T-helper 1 cell treated with Interleukin-12 subunit alpha and Interleukin-12 subunit beta and Interleukin-4 antibody, amounts not matched to agents 30 ng/mL and 1 ng/mL, for 36 hours (primary cell): ENCODE measurements around the gene SNAP23. TPM values are rescaled to one million over a fixed set of nuclear protein-coding genes. Genes with fewer than 3 reads are reported as not detected.

ENCODE experiments used
- intact Hi-C: fragments of 100-400 bp; cut with micrococcal nuclease; formaldehyde crosslinking; loops from one replicate; pipeline ENCODE4 v1.15.1; 2024
- total RNA-seq: library from RNA; stranded (reverse); gene quantifications from 2 replicates; pipeline ENCODE4 v1.2.3, GENCODE V29; 2022

SNAP23 gene
- total RNA-seq, 1 donor from 2014 or later = 72.3 TPM

- intact Hi-C loops = loop anchor here (2.0 to 10.0 kb wide), 5 partner anchors 427 to 1791 kb away; partner anchors contain the start of genes GOLM2, MGA, PDIA3 and TTBK2
These were observed 1.8 kb upstream of the SNAP23 start for GRCh38 chr15:42493679-42494078.

DNA sequence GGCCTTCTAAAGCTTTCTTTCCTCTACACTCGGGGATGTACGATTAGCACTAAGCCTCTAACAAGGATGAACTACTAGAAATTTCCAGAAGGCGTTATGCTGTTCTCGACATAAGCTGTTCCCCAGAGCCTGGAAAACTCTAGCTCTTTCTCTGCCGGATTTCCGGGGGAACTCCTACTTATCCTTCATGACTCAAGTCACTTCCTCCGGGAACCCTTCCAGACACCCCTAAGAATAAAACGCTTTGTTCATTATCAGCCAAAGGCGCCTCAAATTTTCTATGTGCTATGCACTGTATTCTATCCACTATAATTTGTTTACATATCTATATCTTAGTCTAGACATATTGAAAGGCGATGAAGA lies 455 bp upstream of the SNAP23 start:
- intact Hi-C loops = loop anchor here (1.0 to 10.0 kb wide), 9 partner anchors 53 to 1790 kb away; partner anchors contain the start of genes GANC, GOLM2, HAUS2 and LRRC57

GRCh38 chr15:42498212-42499068 lies 3.0 kb downstream of the SNAP23 start:
- intact Hi-C loops = loop anchor here (10.0 kb wide), 3 partner anchors 606 to 1786 kb away; partner anchors contain the start of genes GOLM2, PDIA3 and UBR1

GRCh38 chr15:42499858-42500609 lies 4.6 kb downstream of the SNAP23 start:
- intact Hi-C loops = loop anchor here (10.0 kb wide), 3 partner anchors 605 to 1785 kb away; partner anchors contain the start of genes GOLM2, PDIA3 and UBR1

DNA sequence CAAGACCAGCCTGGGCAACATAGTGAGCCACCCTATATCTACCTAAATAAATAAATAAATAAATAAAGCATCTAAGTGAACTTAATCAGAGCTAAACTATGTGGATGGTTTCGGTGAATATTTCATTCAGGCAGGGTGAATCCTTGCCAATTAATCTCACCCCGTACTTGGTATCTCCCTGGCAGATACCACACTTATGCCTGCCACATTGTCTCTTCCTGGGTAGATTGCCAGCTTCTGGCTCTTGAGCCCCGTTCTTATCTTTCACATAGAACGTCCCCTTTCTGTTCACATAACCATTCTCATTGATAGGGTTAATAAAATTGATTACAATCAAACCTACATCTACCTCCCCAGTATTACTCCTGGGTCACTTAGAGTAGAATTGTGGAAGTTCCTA lies 7.0 kb downstream of the SNAP23 start:
- intact Hi-C loops = no loop called here

DNA sequence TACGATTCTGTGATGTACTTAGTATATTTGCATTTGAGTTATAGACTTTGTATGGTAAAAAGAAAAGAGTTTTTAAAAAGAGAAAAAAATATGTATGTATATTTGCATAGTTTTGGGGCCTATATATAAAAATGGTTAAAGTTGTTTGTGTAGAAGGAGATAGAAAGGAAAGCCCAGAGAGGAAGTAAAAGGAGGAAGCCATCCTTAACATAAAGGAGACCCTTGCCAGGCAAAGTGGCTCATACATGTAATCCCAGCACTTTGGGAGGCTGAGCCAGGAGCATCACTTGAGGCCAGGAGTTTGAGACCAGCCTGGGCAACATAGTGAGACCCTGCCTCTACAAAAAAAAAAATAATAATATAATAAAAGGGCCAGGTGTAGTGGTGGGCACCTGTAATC lies 8.4 kb downstream of the SNAP23 start:
- intact Hi-C loops = no loop called here

DNA sequence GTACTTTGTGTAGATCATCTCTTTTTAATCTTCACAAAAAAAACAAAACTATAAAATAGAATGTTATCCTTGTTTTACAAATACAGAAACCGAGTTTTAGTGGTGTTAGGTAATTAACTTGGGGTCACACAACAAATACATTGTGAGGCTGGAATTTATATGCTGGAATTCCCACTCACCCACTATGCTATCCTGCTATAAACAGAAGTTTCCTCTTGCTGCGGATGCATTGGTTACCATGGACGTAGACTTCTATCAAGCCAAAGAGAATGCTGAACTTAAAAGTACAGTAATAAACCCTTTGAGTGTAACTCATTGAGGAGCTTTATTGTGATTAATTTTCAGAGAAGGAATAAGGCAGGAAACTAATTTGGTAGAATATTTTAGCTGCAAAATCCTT lies 9.2 kb downstream of the SNAP23 start:
- intact Hi-C loops = no loop called here

DNA sequence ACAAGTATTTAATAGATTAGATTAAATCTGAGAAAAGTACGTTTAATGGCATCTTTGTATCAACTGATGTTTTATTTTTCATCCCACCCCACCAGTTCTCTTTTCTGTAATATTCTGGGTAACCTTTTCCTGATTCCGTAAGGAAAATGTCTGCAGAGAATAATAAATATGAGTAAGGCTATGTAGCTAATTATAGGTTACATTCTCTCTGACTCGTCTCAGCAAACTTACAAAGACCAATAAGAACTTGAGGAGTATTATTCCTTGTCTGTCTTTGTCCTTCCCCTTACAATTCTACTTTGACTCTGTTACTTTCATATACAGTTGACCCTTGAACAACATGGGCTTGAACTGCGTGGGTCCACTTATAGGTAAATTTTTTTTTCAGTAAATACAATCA lies 12.1 kb downstream of the SNAP23 start:
- intact Hi-C loops = no loop called here

DNA sequence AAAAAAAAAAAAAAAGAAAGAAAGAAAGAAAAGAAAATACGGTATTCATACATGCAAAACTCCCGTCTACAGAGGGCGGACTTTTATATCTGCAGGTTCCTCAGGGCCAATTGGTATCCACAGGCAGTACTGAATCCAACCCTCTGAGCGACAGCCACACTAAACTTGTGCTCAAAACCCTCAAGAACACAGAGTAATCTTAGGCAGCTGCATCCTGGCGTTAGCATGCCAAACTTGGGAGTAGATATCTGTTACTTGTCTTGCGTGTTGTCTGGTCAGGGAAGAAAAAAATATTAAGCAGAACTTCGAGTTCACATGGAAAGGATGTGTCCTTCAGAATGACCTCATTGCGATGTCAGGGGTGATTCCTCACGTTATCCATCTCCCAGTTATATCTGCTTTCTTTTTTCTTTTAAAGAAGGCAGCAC lies 12.8 kb downstream of the SNAP23 start:
- intact Hi-C loops = no loop called here

DNA sequence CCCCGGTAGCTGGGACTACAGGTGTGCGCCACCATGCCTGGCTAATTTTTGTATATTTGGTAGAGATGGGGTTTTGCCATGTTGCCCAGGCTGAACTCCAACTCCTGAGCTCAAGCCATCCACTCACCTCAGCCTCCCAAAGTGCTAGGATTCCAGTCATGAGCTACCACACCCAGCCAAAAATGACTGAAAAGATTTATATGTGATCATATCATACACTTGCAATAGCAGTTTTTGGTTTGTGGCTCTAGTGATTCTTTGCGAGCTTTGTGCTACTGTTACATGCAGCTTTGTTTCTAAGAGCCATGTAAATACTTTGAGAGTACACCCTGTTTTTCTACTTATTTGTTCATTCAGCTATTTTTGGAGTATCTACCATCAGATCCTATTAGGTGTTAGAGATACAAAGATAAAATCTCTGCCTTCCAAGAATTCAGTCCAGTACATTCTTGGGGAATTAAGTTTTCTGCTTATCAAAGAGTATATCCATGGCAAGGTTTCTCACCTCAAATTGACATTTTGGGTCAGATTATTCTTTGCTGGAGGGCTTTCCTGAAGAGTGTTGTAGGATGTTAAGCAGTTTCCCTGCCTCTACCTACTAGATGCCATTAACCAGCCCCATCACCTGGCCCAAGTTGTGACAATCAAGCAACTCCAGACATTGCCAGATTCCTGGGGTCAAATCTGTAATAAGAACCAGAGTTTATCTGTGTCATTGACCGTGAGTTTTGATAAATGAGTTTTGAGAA lies 15.0 kb downstream of the SNAP23 start:
- intact Hi-C loops = no loop called here

DNA sequence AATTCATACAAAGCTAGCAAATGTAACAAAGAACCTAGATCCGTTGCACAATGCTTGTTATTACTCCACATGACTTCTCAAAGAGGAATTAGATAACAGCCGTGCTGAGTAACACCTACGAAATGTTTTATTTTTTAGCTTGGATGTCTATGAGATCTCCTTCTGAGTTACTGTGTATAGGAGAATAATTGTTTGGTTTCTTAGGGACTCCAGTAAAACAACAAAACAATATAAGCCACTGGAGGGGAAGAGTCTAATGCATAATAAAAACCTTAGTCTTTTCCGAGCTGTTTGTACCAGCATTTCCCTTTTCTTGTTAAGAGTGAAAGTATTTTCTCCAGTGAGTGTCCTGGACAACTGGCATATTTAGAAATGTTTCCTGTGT lies 15.6 kb downstream of the SNAP23 start:
- intact Hi-C loops = no loop called here

- intact Hi-C loops = no loop called here
These were observed 27.9 kb downstream of the SNAP23 start for GRCh38 chr15:42523331-42523730.

GRCh38 chr15:42528970-42529369 lies 33.5 kb downstream of the SNAP23 start:
- intact Hi-C loops = no loop called here

GRCh38 chr15:42533246-42533645 lies 37.8 kb downstream of the SNAP23 start:
- intact Hi-C loops = no loop called here

GRCh38 chr15:42544853-42545629 lies 49.6 kb downstream of the SNAP23 start:
- intact Hi-C loops = loop anchor here (5.0 kb wide), 2 partner anchors 1742 to 1978 kb away; partner anchors contain the start of genes CCDC32, GOLM2 and RPUSD2

DNA sequence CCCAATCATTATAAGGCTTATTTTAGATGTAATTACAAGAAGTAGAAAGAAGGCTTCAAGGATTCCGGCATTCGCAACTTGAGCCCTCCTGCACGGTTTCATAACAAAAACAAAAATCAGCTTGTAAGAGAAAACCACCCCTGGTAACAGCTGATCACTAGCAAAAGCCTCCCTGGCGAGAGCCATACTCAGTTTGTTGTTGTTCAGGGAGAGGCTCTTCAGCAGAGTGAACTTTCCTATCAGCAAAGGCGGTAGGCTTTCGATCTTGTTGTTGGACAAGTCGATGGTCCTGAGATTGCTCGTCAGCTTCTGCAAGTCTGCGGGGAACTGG lies 52.4 kb downstream of the SNAP23 start:
- intact Hi-C loops = loop anchor here (1.0 to 5.0 kb wide), 10 partner anchors 27 to 1981 kb away; partner anchors contain the start of genes CCDC32, GANC, GOLM2 and RPUSD2

DNA sequence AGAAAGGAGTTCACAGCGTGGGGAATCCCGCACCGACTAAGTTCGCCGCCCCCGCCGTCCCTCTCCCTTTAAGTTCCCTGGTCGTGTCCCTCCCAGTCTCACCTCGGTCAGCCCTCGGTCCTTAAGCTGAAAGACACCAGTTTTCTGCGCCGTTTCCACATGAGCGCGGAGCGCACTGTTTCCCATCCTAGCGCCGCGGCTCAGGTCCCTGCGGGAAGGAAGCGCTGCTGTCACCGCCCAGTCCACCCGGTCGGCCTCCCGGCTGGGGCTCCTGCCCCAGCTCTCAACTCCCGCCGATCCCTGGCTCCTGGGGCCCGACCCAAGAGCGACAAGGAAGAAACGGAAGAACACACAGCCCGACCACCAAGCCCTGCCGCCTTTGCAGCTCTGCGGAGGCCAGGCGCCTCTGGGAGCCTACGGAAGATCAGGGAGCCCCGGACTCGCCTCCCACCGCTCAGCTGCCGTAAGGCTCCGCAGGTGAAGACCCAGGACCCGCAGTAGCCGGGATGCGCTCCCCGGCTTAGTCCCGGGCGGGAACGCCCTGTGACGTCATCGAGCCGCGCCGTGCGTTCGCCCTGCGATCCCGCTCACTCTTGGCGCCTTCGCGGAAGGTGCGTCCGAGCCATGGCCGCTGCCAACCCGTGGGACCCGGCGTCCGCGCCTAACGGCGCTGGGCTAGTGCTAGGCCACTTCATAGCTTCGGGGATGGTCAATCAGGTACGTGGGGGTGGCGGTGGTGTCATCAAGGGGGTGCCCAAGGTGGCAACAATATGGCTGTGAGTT lies 53.0 kb downstream of the SNAP23 start, which contains the start of the genes HAUS2 and LRRC57:
Gene HAUS2, plus strand, starts transcription at position 590 of the 783 bp plus-strand sequence. Its CDS starts 35 bp downstream, at position 625.
Gene LRRC57, minus strand, starts transcription at position 545 of the 783 bp plus-strand sequence. Its CDS starts 359 bp downstream, at position 186.
- intact Hi-C loops = loop anchor here (1.0 to 5.0 kb wide), 10 partner anchors 27 to 1981 kb away; partner anchors contain the start of genes CCDC32, GANC, GOLM2 and RPUSD2

- intact Hi-C loops = loop anchor here (2.0 to 5.0 kb wide), 4 partner anchors 276 to 1982 kb away; partner anchors contain the start of genes CCDC32, GANC, GOLM2 and RPUSD2
These were observed 53.6 kb downstream of the SNAP23 start for GRCh38 chr15:42549032-42549491.
